HEK293T (cell line): ENCODE measurements around the gene GGCT.

ENCODE experiments used
- ARNT ChIP-seq: fragments of 450-650 bp; IDR thresholded peaks from 2 replicates; pipeline ENCODE4 v1.6.1; 2017; ENCODE audit warnings: mild to moderate bottlenecking
- BHLHE40 ChIP-seq: fragments of 450-650 bp; IDR thresholded peaks from 2 replicates; pipeline ENCODE4 v1.6.1; 2016; ENCODE audit warnings: mild to moderate bottlenecking, moderate library complexity, borderline replicate concordance
- ELF4 ChIP-seq: fragments of 450-650 bp; IDR thresholded peaks from 2 replicates; pipeline ENCODE4 v1.6.1; 2017; ENCODE audit warnings: antibody characterized with exemption
- FOXK2 ChIP-seq: fragments of 450-650 bp; IDR thresholded peaks from 2 replicates; pipeline ENCODE4 v1.6.1; 2016; ENCODE audit warnings: mild to moderate bottlenecking
- FOXM1 ChIP-seq: fragments of 450-650 bp; IDR thresholded peaks from 2 replicates; pipeline ENCODE4 v1.6.1; 2017; ENCODE audit warnings: mild to moderate bottlenecking, borderline replicate concordance
- HDGF ChIP-seq: fragments of 450-650 bp; IDR thresholded peaks from 2 replicates; pipeline ENCODE4 v1.6.1; 2017; ENCODE audit warnings: antibody characterized with exemption, borderline replicate concordance
- SP1 ChIP-seq: fragments of 450-650 bp; IDR thresholded peaks from 2 replicates; pipeline ENCODE4 v1.6.1; 2017
- SUZ12 ChIP-seq: fragments of 450-650 bp; IDR thresholded peaks from 2 replicates; pipeline ENCODE4 v1.6.1; 2016; ENCODE audit warnings: mild to moderate bottlenecking
- TARDBP ChIP-seq: fragments of 450-650 bp; IDR thresholded peaks from 2 replicates; pipeline ENCODE4 v1.6.1; 2016
- TF ChIP-seq, protein P1 (sequence below): fragments of 450-650 bp; IDR thresholded peaks from 2 replicates; pipeline ENCODE4 v1.6.1; 2016

DNA sequence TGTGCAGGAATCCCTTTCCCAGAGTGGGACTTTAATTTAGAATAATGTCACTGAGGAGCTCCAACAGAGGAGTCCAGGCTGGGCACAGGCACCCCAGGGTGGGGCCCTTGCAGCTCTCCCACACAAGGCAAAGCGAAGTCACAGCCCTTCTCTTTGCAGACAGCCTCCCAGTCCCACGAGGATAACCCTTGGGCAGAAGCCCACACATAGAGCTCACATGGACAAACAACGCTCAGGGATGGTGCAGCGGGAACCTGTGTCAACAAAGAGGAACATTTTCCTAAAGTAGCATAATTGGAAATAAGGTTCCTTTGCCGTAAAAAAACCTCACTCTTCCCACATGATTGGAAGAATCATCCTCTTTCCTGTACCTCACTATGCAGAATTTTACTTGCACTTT lies 29.3 kb upstream of the GGCT start:
- TF ChIP-seq TARDBP (no peak), FOXK2 (no peak), ELF4 (no peak), FOXM1 (no peak), SUZ12 (no peak), HDGF (no peak), ARNT (no peak), SP1 (no peak), BHLHE40 (no peak)
- TF ChIP-seq, protein P1, sequence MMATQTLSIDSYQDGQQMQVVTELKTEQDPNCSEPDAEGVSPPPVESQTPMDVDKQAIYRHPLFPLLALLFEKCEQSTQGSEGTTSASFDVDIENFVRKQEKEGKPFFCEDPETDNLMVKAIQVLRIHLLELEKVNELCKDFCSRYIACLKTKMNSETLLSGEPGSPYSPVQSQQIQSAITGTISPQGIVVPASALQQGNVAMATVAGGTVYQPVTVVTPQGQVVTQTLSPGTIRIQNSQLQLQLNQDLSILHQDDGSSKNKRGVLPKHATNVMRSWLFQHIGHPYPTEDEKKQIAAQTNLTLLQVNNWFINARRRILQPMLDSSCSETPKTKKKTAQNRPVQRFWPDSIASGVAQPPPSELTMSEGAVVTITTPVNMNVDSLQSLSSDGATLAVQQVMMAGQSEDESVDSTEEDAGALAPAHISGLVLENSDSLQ, result no peak
